KMS-11 (cell line): ENCODE results near the gene RABGAP1.

Experiments used
- H2AFZ ChIP-seq: fragments of 200-600 bp; sonication (generic); 2 replicates; pipeline ENCODE4 v1.6.1; 2016; ENCODE audit warnings: antibody characterized with exemption, mixed run types, low read depth
- H3K27ac ChIP-seq: fragments of 200-600 bp; sonication (generic); 2 replicates; pipeline ENCODE4 v1.6.1; 2016; ENCODE audit warnings: mild to moderate bottlenecking, mixed run types
- H3K27me3 ChIP-seq: fragments of 200-600 bp; sonication (generic); 2 replicates; pipeline ENCODE4 v1.6.1; 2017; ENCODE audit warnings: mild to moderate bottlenecking, low read depth, mixed run types, moderate library complexity; ENCODE audit not compliant: insufficient read depth
- H3K36me3 ChIP-seq: fragments of 200-600 bp; sonication (generic); 2 replicates; pipeline ENCODE4 v1.6.1; 2017; ENCODE audit warnings: mild to moderate bottlenecking, mixed run types; ENCODE audit not compliant: insufficient read depth
- H3K4me1 ChIP-seq: fragments of 200-600 bp; sonication (generic); 2 replicates; pipeline ENCODE4 v1.6.1; 2016; ENCODE audit warnings: mild to moderate bottlenecking, low read depth, mixed run types; ENCODE audit not compliant: poor library complexity, severe bottlenecking
- H3K4me2 ChIP-seq: fragments of 200-600 bp; sonication (generic); 2 replicates; pipeline ENCODE4 v1.7.0; 2016; ENCODE audit warnings: mild to moderate bottlenecking, mixed run types
- H3K4me3 ChIP-seq: fragments of 200-600 bp; sonication (generic); IDR thresholded peaks from 2 replicates; pipeline ENCODE4 v1.6.1; 2017; ENCODE audit warnings: low read depth, low read length, mixed read lengths; ENCODE audit not compliant: insufficient read depth
- H3K79me2 ChIP-seq: fragments of 200-600 bp; sonication (generic); 2 replicates; pipeline ENCODE4 v1.6.1; 2016; ENCODE audit warnings: low read depth, mixed run types; ENCODE audit not compliant: insufficient read depth
- H3K9ac ChIP-seq: fragments of 200-600 bp; sonication (generic); 2 replicates; pipeline ENCODE4 v1.6.1; 2016; ENCODE audit warnings: mild to moderate bottlenecking, mixed run types
- H4K20me1 ChIP-seq: fragments of 200-600 bp; sonication (generic); 2 replicates; pipeline ENCODE4 v1.6.1; 2016; ENCODE audit warnings: mild to moderate bottlenecking, mixed run types; ENCODE audit not compliant: insufficient read depth
- CTCF ChIP-seq: fragments of 200-600 bp; sonication (generic); conservative IDR thresholded peaks from 2 replicates; pipeline ENCODE4 v1.6.1; 2017; ENCODE audit warnings: low read depth, mild to moderate bottlenecking, antibody characterized with exemption, low read length, moderate library complexity, mixed read lengths

The RABGAP1 gene

GRCh38 chr9:122951056-122951455 is 10.2 kb downstream of the RABGAP1 start:
- Histone ChIP-seq H4K20me1 (no peaks in the 10 kb centered on the region), H3K27ac (peak overlapping the region; percentile 56; the same call in 1 of the 2 replicates), H3K36me3 (no peaks in the 10 kb centered on the region), H3K27me3 (no peaks in the 10 kb centered on the region), H3K9ac (no peak overlapping the region), H3K4me2 (peak overlapping the region; percentile 85; the same call in 1 of the 2 replicates), H3K79me2 (peaks cover 73% of the 10 kb centered on the region; the same call in 1 of the 2 replicates), H3K4me3 (no peak overlapping the region), H3K4me1 (peaks cover 44% of the 10 kb centered on the region), H2AFZ (no peak overlapping the region)
- no peak for TF ChIP-seq CTCF

GRCh38 chr9:122954253-122954691 is 13.5 kb downstream of the RABGAP1 start:
- no peaks in the 10 kb centered on the region for H4K20me1 ChIP-seq
- H3K9ac ChIP-seq = no peak overlapping the region
- no peaks in the 10 kb centered on the region for H3K36me3 ChIP-seq
- peaks cover 25% of the 10 kb centered on the region for H3K4me1 ChIP-seq
- no peak for TF ChIP-seq CTCF
- H3K27ac ChIP-seq = no peak overlapping the region
- peaks cover 52% of the 10 kb centered on the region; the same call in 1 of the 2 replicates for H3K79me2 ChIP-seq
- no peak overlapping the region for H2AFZ ChIP-seq
- H3K27me3 ChIP-seq = no peaks in the 10 kb centered on the region
- H3K4me2 ChIP-seq = no peak overlapping the region
- H3K4me3 ChIP-seq = no peak overlapping the region

- Histone ChIP-seq H3K79me2 (peaks cover 42% of the 10 kb centered on the region; the same call in 1 of the 2 replicates), H3K9ac (no peak overlapping the region), H3K4me3 (no peak overlapping the region), H3K4me2 (no peak overlapping the region), H2AFZ (no peak overlapping the region), H4K20me1 (no peaks in the 10 kb centered on the region), H3K27ac (no peak overlapping the region), H3K27me3 (no peaks in the 10 kb centered on the region), H3K4me1 (peaks cover 9% of the 10 kb centered on the region), H3K36me3 (no peaks in the 10 kb centered on the region)
- TF ChIP-seq CTCF = no peak
Measured at GRCh38 chr9:122955961-122956360, 15.1 kb downstream of the RABGAP1 start.

GRCh38 chr9:122961139-122961538 is 20.3 kb downstream of the RABGAP1 start:
- H3K4me2 ChIP-seq = no peak overlapping the region
- no peaks in the 10 kb centered on the region for H3K4me1 ChIP-seq
- H3K4me3 ChIP-seq = no peak overlapping the region
- H2AFZ ChIP-seq = no peak overlapping the region
- TF ChIP-seq CTCF = no peak
- 0 out of 2 replicates have a peak, but pooled peaks cover under 1% of the 10 kb centered on the region for H3K79me2 ChIP-seq
- no peaks in the 10 kb centered on the region for H4K20me1 ChIP-seq
- H3K36me3 ChIP-seq = no peaks in the 10 kb centered on the region
- no peak overlapping the region for H3K27ac ChIP-seq
- no peaks in the 10 kb centered on the region for H3K27me3 ChIP-seq
- H3K9ac ChIP-seq = no peak overlapping the region
